GM19240 (cell line): ENCODE results near the gene CNPY1.
"Not testable (repeated sequence)": the region's sequence is repeated elsewhere in the genome, so short reads cannot be mapped to it uniquely, and the experiment has no call there.

Experiments used
- DNase-seq: peaks from one replicate; pipeline ENCODE4 v3.0.0; 2011; ENCODE audit warnings: low spot score; ENCODE audit not compliant: insufficient read length

CNPY1 gene

GRCh38 chr7:155533827-155534690 is 12.3 kb downstream of the CNPY1 start:
- peak; percentile 32 for DNase-seq

GRCh38 chr7:155533120-155533826 is 13.1 kb downstream of the CNPY1 start:
- no peak for DNase-seq

- no peak for DNase-seq
Measured at GRCh38 chr7:155532792-155533119, 13.6 kb downstream of the CNPY1 start.

GRCh38 chr7:155531681-155532080 is 14.7 kb downstream of the CNPY1 start:
- DNase-seq = no peak

- no peak for DNase-seq
Measured at GRCh38 chr7:155530601-155531000, 15.8 kb downstream of the CNPY1 start.

- no peak for DNase-seq
Measured at GRCh38 chr7:155529845-155530244, 16.5 kb downstream of the CNPY1 start.

- DNase-seq = no peak
Measured at GRCh38 chr7:155529346-155529745, 17.0 kb downstream of the CNPY1 start.

GRCh38 chr7:155527664-155528063 is 18.7 kb downstream of the CNPY1 start:
- DNase-seq = no peak

- DNase-seq = no peak
Measured at GRCh38 chr7:155526225-155526624, 20.1 kb downstream of the CNPY1 start.

GRCh38 chr7:155524018-155524556 is 22.3 kb downstream of the CNPY1 start:
- no peak for DNase-seq

- DNase-seq = no peak
Measured at GRCh38 chr7:155523168-155523675, 23.1 kb downstream of the CNPY1 start.

- no peak for DNase-seq
Measured at GRCh38 chr7:155521743-155522398, 24.5 kb downstream of the CNPY1 start.

- DNase-seq = no peak
Measured at GRCh38 chr7:155521007-155521742, 25.2 kb downstream of the CNPY1 start.

GRCh38 chr7:155520114-155520513 is 26.2 kb downstream of the CNPY1 start:
- DNase-seq = no peak

GRCh38 chr7:155519358-155519757 is 27.0 kb downstream of the CNPY1 start:
- not testable (repeated sequence) for DNase-seq

GRCh38 chr7:155518633-155519032 is 27.7 kb downstream of the CNPY1 start:
- no peak for DNase-seq

GRCh38 chr7:155517969-155518368 is 28.4 kb downstream of the CNPY1 start:
- no peak for DNase-seq

GRCh38 chr7:155517452-155517851 is 28.9 kb downstream of the CNPY1 start:
- no peak for DNase-seq

GRCh38 chr7:155516466-155516865 is 29.9 kb downstream of the CNPY1 start:
- DNase-seq = no peak

GRCh38 chr7:155515318-155515717 is 31.0 kb downstream of the CNPY1 start:
- no peak for DNase-seq

- DNase-seq = no peak
Measured at GRCh38 chr7:155514296-155514695, 32.1 kb downstream of the CNPY1 start.
